Activated CD8-positive, alpha-beta T cell treated with anti-CD3 and anti-CD28 coated beads, Interleukin-2, amount 10 ng/mL, durations not matched to agents 7 days and 5 days (primary cell): ENCODE measurements around the gene AMOT. TPM values are rescaled to one million over a fixed set of nuclear protein-coding genes. Genes with fewer than 3 reads are reported as not detected.

ENCODE experiments used
- ATAC-seq: fragments of 150-1000 bp; cut with Tn5 transposase; one replicate; pipeline ENCODE4 v1.10.0; 2021; ENCODE audit warnings: moderate library complexity
- CTCF ChIA-PET: fragments of 350-600 bp; sonication (Branson Sonifier 250); formaldehyde crosslinking; loops from one replicate; lab custom pipeline; 2021; ENCODE audit warnings: antibody characterized with exemption; lab: Charles Lee
- POLR2A ChIA-PET: fragments of 350-600 bp; sonication (Branson Sonifier 250); formaldehyde crosslinking; loops from one replicate; lab custom pipeline; 2021; ENCODE audit warnings: antibody characterized with exemption; lab: Charles Lee
- DNase-seq: peaks from one replicate; pipeline ENCODE4 v3.0.0-alpha.2; 2020
- H3K27ac Mint-ChIP-seq: one replicate; pipeline ENCODE4 v1.8.0; 2021; ENCODE audit warnings: mild to moderate bottlenecking, mixed read lengths
- H3K27me3 Mint-ChIP-seq: one replicate; pipeline ENCODE4 v1.8.0; 2021; ENCODE audit warnings: low read depth, mixed read lengths
- H3K36me3 Mint-ChIP-seq: one replicate; pipeline ENCODE4 v1.8.0; 2021; ENCODE audit warnings: low read depth, mixed read lengths
- H3K4me1 Mint-ChIP-seq: one replicate; pipeline ENCODE4 v1.8.0; 2021; ENCODE audit warnings: low read depth, mixed read lengths
- H3K4me3 Mint-ChIP-seq: one replicate; pipeline ENCODE4 v1.8.0; 2021; ENCODE audit warnings: mild to moderate bottlenecking, mixed read lengths
- H3K9me3 Mint-ChIP-seq: one replicate; pipeline ENCODE4 v1.8.0; 2022; ENCODE audit warnings: mixed read lengths; ENCODE audit not compliant: insufficient read depth
- total RNA-seq, 2 experiments: library from RNA; stranded (reverse); gene quantifications; one replicate each; pipeline ENCODE4 v1.2.3, GENCODE V29; 2021

AMOT gene
- total RNA-seq, 2 experiments from 2014 or later = 0.31 to 0.40 TPM

- Mint-ChIP-seq H3K9me3 (no peaks in the 10 kb centered on the region), H3K36me3 (no peaks in the 10 kb centered on the region), H3K4me1 (no peaks in the 10 kb centered on the region), H3K4me3 (no peak overlapping the region), H3K27ac (no peak overlapping the region), H3K27me3 (no peaks in the 10 kb centered on the region)
- CTCF ChIA-PET = no interaction called here
- no peak for ATAC-seq
- no peak for DNase-seq
- POLR2A ChIA-PET = no interaction called here
Measured at GRCh38 chrX:112785344-112785743, 55.3 kb downstream of the AMOT start.

- POLR2A ChIA-PET = no interaction called here
- Mint-ChIP-seq H3K4me3 (no peak overlapping the region), H3K9me3 (no peaks in the 10 kb centered on the region), H3K27me3 (no peaks in the 10 kb centered on the region), H3K4me1 (no peaks in the 10 kb centered on the region), H3K36me3 (no peaks in the 10 kb centered on the region), H3K27ac (no peak overlapping the region)
- CTCF ChIA-PET = no interaction called here
- ATAC-seq (no peak), DNase-seq (no peak)
Measured at GRCh38 chrX:112784692-112785091, 55.9 kb downstream of the AMOT start.

GRCh38 chrX:112779139-112779538 lies 61.5 kb downstream of the AMOT start:
- no peaks in the 10 kb centered on the region for H3K27me3 Mint-ChIP-seq
- DNase-seq (no peak), ATAC-seq (no peak)
- no peaks in the 10 kb centered on the region for H3K36me3 Mint-ChIP-seq
- no peak overlapping the region for H3K4me3 Mint-ChIP-seq
- POLR2A ChIA-PET = no interaction called here
- H3K9me3 Mint-ChIP-seq = no peaks in the 10 kb centered on the region
- no peak overlapping the region for H3K27ac Mint-ChIP-seq
- H3K4me1 Mint-ChIP-seq = no peaks in the 10 kb centered on the region
- CTCF ChIA-PET = no interaction called here

- Mint-ChIP-seq H3K36me3 (no peaks in the 10 kb centered on the region), H3K4me3 (no peak overlapping the region), H3K27ac (no peak overlapping the region), H3K27me3 (no peaks in the 10 kb centered on the region), H3K4me1 (no peaks in the 10 kb centered on the region), H3K9me3 (no peaks in the 10 kb centered on the region)
- no peak for ATAC-seq
- no peak for DNase-seq
- POLR2A ChIA-PET = no interaction called here
- CTCF ChIA-PET = no interaction called here
Measured at GRCh38 chrX:112774651-112775293, 65.9 kb downstream of the AMOT start.

GRCh38 chrX:112774142-112774541 lies 66.5 kb downstream of the AMOT start:
- ATAC-seq = no peak
- Mint-ChIP-seq H3K27ac (no peak overlapping the region), H3K4me3 (no peak overlapping the region), H3K4me1 (no peaks in the 10 kb centered on the region), H3K27me3 (no peaks in the 10 kb centered on the region), H3K36me3 (no peaks in the 10 kb centered on the region), H3K9me3 (no peaks in the 10 kb centered on the region)
- DNase-seq = no peak
- ChIA-PET POLR2A (no interaction called here), CTCF (no interaction called here)

GRCh38 chrX:112769034-112769433 lies 71.6 kb downstream of the AMOT start:
- Mint-ChIP-seq H3K4me1 (no peaks in the 10 kb centered on the region), H3K27ac (no peak overlapping the region), H3K27me3 (no peaks in the 10 kb centered on the region), H3K36me3 (no peaks in the 10 kb centered on the region), H3K4me3 (no peak overlapping the region), H3K9me3 (no peaks in the 10 kb centered on the region)
- no peak for DNase-seq
- ChIA-PET POLR2A (no interaction called here), CTCF (no interaction called here)
- no peak for ATAC-seq

- ChIA-PET POLR2A (no interaction called here), CTCF (no interaction called here)
- H3K4me3 Mint-ChIP-seq = no peak overlapping the region
- H3K27me3 Mint-ChIP-seq = no peaks in the 10 kb centered on the region
- no peaks in the 10 kb centered on the region for H3K36me3 Mint-ChIP-seq
- DNase-seq (no peak), ATAC-seq (no peak)
- no peaks in the 10 kb centered on the region for H3K9me3 Mint-ChIP-seq
- H3K27ac Mint-ChIP-seq = no peak overlapping the region
- no peaks in the 10 kb centered on the region for H3K4me1 Mint-ChIP-seq
Measured at GRCh38 chrX:112768563-112768962, 72.1 kb downstream of the AMOT start.

GRCh38 chrX:112766774-112767173 lies 73.9 kb downstream of the AMOT start:
- ATAC-seq = no peak
- H3K9me3 Mint-ChIP-seq = no peaks in the 10 kb centered on the region
- no peak for DNase-seq
- CTCF ChIA-PET = no interaction called here
- POLR2A ChIA-PET = no interaction called here
- H3K36me3 Mint-ChIP-seq = no peaks in the 10 kb centered on the region
- no peaks in the 10 kb centered on the region for H3K4me1 Mint-ChIP-seq
- no peak overlapping the region for H3K27ac Mint-ChIP-seq
- no peak overlapping the region for H3K4me3 Mint-ChIP-seq
- no peaks in the 10 kb centered on the region for H3K27me3 Mint-ChIP-seq

GRCh38 chrX:112761242-112762207 lies 79.1 kb downstream of the AMOT start:
- ATAC-seq = no peak
- ChIA-PET CTCF (no interaction called here), POLR2A (no interaction called here)
- DNase-seq = no peak
- no peaks in the 10 kb centered on the region for H3K9me3 Mint-ChIP-seq
- no peak overlapping the region for H3K4me3 Mint-ChIP-seq
- no peaks in the 10 kb centered on the region for H3K27me3 Mint-ChIP-seq
- H3K36me3 Mint-ChIP-seq = no peaks in the 10 kb centered on the region
- H3K4me1 Mint-ChIP-seq = no peaks in the 10 kb centered on the region
- no peak overlapping the region for H3K27ac Mint-ChIP-seq

GRCh38 chrX:112760697-112761096 lies 79.9 kb downstream of the AMOT start:
- no peaks in the 10 kb centered on the region for H3K4me1 Mint-ChIP-seq
- H3K9me3 Mint-ChIP-seq = no peaks in the 10 kb centered on the region
- CTCF ChIA-PET = no interaction called here
- no peaks in the 10 kb centered on the region for H3K27me3 Mint-ChIP-seq
- no peak for ATAC-seq
- POLR2A ChIA-PET = no interaction called here
- no peak overlapping the region for H3K27ac Mint-ChIP-seq
- H3K4me3 Mint-ChIP-seq = no peak overlapping the region
- DNase-seq = no peak
- no peaks in the 10 kb centered on the region for H3K36me3 Mint-ChIP-seq

- Mint-ChIP-seq H3K27me3 (no peaks in the 10 kb centered on the region), H3K9me3 (no peaks in the 10 kb centered on the region), H3K27ac (no peak overlapping the region), H3K36me3 (no peaks in the 10 kb centered on the region), H3K4me3 (no peak overlapping the region), H3K4me1 (no peaks in the 10 kb centered on the region)
- ATAC-seq (no peak), DNase-seq (no peak)
- ChIA-PET POLR2A (no interaction called here), CTCF (no interaction called here)
Measured at GRCh38 chrX:112759966-112760365, 80.7 kb downstream of the AMOT start.

- ChIA-PET CTCF (no interaction called here), POLR2A (no interaction called here)
- Mint-ChIP-seq H3K4me1 (no peaks in the 10 kb centered on the region), H3K27ac (no peak overlapping the region), H3K4me3 (no peak overlapping the region), H3K36me3 (no peaks in the 10 kb centered on the region), H3K27me3 (no peaks in the 10 kb centered on the region), H3K9me3 (no peaks in the 10 kb centered on the region)
- ATAC-seq (no peak), DNase-seq (no peak)
Measured at GRCh38 chrX:112759512-112759911, 81.1 kb downstream of the AMOT start.
